HG03432 (cell line): ENCODE measurements around the gene UBA1.

ENCODE experiments used
- ATAC-seq: cut with Tn5 transposase; IDR thresholded peaks from one replicate; pipeline ENCODE4 v1.9.1; 2021; ENCODE audit warnings: mild to moderate bottlenecking, moderate library complexity; ENCODE audit not compliant: unreplicated experiment

Gene UBA1

DNA sequence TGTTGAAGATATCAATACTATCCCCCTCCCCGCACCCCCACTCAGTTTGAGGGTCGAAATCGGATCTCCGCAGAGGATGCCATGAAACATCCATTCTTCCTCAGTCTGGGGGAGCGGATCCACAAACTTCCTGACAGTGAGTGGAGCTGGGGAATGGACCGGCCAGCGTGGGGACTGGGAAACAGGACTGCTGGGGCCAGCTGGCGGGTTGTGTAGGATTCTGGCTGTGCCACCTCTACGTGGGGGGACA, 33.6 kb downstream of the UBA1 start:
- ATAC-seq, result no peak

- no peak for ATAC-seq
These were observed 35.1 kb downstream of the UBA1 start for GRCh38 chrX:47228550-47229270.

- no peak for ATAC-seq
These were observed 35.8 kb downstream of the UBA1 start for GRCh38 chrX:47229427-47229826.

GRCh38 chrX:47230136-47230868, 36.7 kb downstream of the UBA1 start:
- ATAC-seq, result no peak

DNA sequence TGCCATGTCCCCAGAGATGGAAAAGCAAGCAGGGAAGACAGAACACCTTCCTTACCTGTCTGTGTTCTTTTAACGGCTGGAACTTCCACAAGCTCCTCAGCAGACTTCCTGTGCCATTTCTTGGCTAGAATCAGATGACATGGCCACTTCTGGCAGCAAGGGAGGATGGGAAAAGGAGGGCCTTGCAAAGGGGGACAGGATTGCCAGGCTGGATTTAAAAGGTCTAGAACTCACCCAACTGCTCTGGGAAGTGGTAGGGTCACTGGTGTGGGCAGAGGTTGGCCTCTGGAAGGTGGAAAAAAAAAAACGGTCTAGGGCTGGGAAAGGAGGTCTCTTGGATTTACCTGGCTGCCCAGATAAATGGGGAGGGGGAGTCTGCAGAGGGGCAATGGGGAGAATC, 37.5 kb downstream of the UBA1 start:
- no peak for ATAC-seq

DNA sequence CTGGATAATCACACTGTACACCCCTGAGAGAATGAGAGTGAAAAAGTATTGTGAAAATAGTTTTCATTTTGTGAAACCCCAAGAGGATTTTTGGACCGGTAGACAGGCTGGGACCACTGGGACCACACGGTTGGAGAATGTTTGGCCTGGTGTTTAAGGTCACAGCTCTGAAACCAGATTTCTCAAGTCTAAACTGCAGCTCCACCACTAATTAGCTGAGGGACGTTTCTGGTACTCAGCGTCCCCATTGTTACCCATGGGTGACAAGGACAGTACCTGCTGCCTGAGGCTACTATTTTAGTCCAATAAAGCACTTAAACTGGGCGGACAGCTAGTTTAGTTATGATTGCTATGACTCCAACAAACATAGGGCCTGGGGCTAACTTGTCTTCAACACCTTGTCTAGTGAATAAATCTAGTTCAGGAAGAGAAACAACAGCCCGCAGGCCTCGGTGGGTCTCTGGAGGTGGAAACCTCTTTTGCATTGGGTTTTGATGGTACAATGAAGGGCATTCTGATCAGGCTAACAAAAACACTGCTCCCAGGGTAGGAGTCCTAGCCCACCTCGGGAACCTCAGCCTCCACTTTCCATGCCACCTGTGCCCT, 38.7 kb downstream of the UBA1 start:
- no peak for ATAC-seq

GRCh38 chrX:47232803-47233332, 39.2 kb downstream of the UBA1 start, which contains the start of gene USP11:
USP11 (plus strand) TSS chrX:47233009; CDS start chrX:47233044, 35 bp downstream.
- peak; percentile 28 for ATAC-seq

DNA sequence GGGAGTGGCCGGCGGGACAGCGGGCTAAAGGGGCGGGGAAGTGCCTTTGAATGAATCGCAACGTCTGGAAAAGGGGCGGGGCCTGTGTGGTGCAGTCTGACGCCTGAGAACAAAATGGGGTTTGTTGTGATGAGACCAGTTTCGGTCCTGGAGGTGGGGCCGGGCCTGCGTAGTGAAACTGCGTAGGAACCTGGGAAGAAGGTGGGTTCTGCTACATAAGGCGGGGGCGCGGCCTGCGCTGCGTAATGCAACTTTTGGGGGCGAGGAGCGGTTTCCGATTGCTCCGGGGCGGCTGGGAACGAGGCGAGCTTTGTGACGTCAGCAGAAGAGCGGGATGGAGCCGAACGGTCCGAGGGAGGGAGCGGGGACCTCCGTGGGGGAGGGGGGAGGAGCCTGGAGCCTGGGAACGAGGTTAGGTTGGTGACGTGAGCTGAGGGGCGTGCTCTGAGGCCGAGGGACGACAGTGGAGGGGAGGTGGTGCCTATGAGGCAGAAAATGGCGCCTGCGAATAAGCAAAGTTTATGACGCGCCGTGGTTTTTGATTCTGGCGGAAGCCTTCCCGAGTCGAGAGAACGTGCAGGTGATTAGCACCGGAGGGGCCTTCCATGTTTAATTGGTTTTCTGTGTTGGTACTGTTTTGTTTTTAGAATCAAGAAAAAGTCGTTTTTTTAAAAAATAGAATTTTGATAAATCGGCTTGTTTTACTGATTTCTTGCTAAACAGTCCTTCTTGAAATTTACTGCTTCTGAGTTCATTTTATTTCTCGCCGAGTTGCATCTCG, 39.9 kb downstream of the UBA1 start:
- ATAC-seq, result peak; percentile 89

DNA sequence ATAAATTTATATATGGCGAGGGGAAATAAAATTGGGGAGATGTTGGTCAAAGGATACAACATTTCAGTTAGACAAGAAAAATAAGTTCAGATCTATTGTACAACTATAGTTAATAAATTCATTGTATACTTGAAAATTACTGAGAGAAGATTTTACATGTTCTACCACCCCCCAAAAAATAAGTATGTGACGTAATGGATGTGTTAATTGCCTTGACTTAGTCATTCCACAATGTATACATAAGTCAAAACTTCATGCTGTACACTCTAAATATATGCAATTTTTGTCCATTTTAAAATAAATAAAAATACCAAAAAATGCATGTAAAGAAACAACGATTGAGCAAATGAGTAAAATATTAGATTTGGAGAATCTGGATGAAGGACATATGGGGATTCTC, 41.0 kb downstream of the UBA1 start:
- ATAC-seq, result no peak

- ATAC-seq, result no peak
These were observed 42.1 kb downstream of the UBA1 start for GRCh38 chrX:47235691-47236103.

DNA sequence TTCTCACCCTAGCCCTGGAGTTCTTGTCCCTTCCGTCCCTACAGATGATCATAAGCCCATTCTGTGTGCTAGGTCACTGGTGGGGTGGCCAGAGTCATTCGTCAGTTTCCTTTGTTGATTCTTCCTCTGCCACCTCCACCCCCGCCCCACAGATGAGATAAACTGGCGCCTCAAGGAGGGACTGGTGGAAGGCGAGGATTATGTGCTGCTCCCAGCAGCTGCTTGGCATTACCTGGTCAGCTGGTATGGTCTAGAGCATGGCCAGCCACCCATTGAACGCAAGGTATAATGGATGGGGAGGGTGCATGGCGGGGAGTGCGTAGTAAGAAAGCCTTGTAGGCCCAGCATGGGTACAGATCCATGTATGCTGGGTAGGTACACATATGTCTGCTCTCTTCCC, 45.6 kb downstream of the UBA1 start:
- no peak for ATAC-seq

DNA sequence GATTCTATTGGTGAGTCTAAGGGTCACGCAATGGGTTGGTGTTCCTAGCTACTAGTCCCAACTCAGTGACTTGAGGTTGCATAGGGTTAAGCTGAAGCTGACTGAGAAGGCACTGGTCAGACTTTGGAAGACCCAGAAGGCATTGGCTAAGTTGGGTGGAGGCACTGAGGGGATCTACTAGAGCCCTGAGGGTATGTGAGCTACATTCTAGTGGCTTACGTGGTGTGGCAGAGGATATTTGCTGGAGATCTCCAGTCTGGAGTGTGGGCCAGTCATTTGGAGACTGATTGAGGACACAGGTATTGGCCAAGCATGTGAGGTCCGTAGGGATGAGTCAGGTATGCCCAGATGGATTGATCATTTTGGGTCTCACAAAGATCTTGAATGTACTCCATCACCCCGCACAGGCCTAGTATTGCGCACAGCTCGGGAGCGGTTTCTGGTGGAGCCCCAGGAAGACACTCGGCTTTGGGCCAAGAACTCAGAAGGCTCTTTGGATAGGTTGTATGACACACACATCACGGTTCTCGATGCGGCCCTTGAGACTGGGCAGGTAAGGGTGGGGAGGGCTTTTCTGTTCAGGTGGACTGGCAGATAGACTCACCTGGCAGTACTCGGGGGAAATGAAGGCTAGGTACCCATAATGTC, 46.4 kb downstream of the UBA1 start:
- ATAC-seq, result no peak

DNA sequence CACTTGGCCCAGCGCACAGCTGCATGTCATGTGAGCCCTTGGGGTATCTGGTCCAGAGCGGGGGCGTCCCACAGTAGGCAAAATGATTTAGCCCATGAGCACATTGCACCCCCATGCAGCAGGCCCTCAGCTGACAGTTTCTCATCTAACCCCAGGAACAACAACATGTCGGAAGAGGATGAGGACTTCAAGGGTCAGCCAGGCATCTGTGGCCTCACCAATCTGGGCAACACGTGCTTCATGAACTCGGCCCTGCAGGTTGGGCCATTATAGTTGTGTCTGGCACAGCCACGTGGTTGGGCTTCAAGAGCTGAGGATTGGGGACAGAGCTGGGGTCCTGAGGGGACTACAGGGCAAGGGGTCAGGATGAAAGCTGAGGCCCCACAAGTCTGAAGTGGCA, 47.0 kb downstream of the UBA1 start:
- ATAC-seq, result no peak

GRCh38 chrX:47241201-47242011, 47.8 kb downstream of the UBA1 start:
- no peak for ATAC-seq

GRCh38 chrX:47242321-47242720, 48.7 kb downstream of the UBA1 start:
- ATAC-seq, result no peak

- no peak for ATAC-seq
These were observed 49.7 kb downstream of the UBA1 start for GRCh38 chrX:47243351-47243750.

DNA sequence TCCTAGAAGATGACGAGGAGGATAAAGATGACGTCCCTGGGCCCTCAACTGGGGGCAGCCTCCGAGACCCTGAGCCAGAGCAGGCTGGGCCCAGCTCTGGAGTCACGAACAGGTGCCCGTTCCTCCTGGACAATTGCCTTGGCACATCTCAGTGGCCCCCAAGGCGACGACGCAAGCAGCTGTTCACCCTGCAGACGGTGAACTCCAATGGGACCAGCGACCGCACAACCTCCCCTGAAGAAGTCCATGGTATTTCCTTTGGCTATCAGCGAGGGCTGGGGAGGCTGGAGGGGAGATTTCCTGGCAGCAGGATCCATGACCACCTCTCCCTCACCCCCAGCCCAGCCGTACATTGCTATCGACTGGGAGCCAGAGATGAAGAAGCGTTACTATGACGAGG, 51.0 kb downstream of the UBA1 start:
- no peak for ATAC-seq

DNA sequence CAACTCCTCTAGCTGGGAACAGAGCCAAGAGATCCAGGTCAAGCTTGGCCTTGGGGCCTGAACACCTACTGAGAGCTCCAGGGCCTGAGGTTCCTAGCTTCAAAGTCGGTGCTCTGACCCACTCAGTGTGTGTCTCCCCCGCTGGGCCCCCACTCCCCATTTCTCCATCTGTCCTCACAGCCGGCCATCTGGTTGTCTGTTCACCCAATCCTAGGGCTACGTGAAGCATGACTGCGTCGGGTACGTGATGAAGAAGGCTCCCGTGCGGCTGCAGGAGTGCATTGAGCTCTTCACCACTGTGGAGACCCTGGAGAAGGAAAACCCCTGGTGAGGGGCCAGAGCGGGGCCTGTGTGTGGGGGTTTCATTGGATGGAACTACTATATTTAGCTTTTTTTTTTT, 51.5 kb downstream of the UBA1 start:
- no peak for ATAC-seq

GRCh38 chrX:47247206-47247998, 53.8 kb downstream of the UBA1 start:
- no peak for ATAC-seq
